Activated T-cell treated with anti-CD3 and anti-CD28 coated beads, Interleukin-2, amount 50 U/mL, for 4 hours (primary cell): ENCODE results near the gene EXTL2. TPM values are rescaled to one million over a fixed set of nuclear protein-coding genes. Genes with fewer than 3 reads are reported as not detected.
"Not testable (repeated sequence)": the region's sequence is repeated elsewhere in the genome, so short reads cannot be mapped to it uniquely, and the experiment has no call there.

Experiments
- ATAC-seq, 2 donors: fragments of 200-7000 bp; cut with Tn5 transposase; one replicate each; pipeline ENCODE4 v1.10.0; 2021
- DNase-seq: peaks from one replicate; pipeline ENCODE4 v3.0.0-alpha.2; 2020
- H3K27me3 Mint-ChIP-seq: one replicate; pipeline ENCODE4 v1.8.0; 2021; ENCODE audit warnings: low read depth, mixed read lengths
- H3K36me3 Mint-ChIP-seq: one replicate; pipeline ENCODE4 v1.8.0; 2022; ENCODE audit warnings: mixed read lengths; ENCODE audit not compliant: insufficient read depth
- H3K4me1 Mint-ChIP-seq: one replicate; pipeline ENCODE4 v1.8.0; 2021; ENCODE audit warnings: low read depth, mixed read lengths
- H3K4me3 Mint-ChIP-seq: one replicate; pipeline ENCODE4 v1.8.0; 2021; ENCODE audit warnings: mild to moderate bottlenecking, moderate library complexity, mixed read lengths
- H3K9me3 Mint-ChIP-seq: one replicate; pipeline ENCODE4 v1.8.0; 2021; ENCODE audit warnings: mixed read lengths
- total RNA-seq, 3 donors: library from RNA; stranded (reverse); gene quantifications; one replicate each; pipeline ENCODE4 v1.2.1, GENCODE V29; 2021

The EXTL2 gene
- total RNA-seq, 3 donors from 2014 or later: 4.5 to 6.0 (median 5.8) TPM

DNA sequence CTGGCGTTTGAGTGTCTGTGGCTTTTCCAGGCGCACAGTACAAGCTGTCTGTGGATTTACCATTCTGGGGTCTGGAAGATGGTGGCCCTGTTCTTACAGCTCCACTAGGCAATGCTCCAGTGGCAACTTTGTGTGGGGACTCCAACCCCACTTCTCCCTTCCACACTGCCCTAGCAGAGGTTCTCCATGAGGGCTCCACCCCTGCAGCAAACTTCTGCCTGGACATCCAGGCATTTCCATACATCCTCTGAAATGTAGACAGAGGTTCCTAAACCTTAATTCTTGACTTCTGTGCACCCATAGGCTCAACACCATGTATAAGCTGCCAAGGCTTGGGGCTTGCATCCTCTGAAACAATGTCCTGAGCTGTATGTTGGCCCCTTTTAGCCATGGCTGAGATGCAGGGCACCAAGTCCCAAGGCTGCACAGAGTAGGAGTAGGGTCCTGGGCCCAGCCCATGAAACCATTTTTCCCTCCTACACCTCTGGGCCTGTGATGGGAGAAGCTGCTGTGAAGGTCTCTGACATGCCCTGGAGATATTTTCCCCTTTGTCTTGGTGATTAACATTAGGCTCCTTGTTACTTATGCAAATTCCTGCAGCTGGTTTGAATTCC, 4.7 kb downstream of the EXTL2 start:
- ATAC-seq, H3K27me3 Mint-ChIP-seq, DNase-seq, H3K4me3 Mint-ChIP-seq: not testable (repeated sequence)
- Mint-ChIP-seq H3K36me3 (peaks cover 14% of the 10 kb centered on the region), H3K9me3 (peaks cover 15% of the 10 kb centered on the region), H3K4me1 (peaks cover 19% of the 10 kb centered on the region)

GRCh38 chr1:100889007-100889406, 5.6 kb downstream of the EXTL2 start:
- H3K4me1 Mint-ChIP-seq: peaks cover 15% of the 10 kb centered on the region
- not testable (repeated sequence) for H3K27me3 Mint-ChIP-seq, H3K4me3 Mint-ChIP-seq, ATAC-seq, DNase-seq
- peaks cover 15% of the 10 kb centered on the region for H3K9me3 Mint-ChIP-seq
- peaks cover 14% of the 10 kb centered on the region for H3K36me3 Mint-ChIP-seq

DNA sequence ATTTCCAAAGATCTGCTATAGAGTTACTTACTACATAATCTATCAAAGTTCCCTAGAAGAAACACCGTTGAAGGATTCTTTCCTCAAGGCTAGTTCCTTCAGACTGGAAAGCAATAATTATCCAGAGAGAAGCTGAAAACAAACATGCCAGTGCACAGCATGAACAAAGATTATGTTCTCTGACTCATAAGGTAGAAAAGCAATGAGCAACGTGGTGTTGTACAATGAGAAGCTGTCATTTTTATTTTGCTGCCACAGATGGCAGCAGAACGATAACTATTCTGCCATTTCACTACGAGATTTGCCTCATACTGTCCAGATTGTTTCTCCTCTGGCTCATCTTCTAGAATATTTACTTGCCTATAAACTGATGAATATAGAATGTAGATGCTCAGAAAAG, 10.7 kb downstream of the EXTL2 start:
- Mint-ChIP-seq H3K27me3 (peaks cover 2% of the 10 kb centered on the region), H3K9me3 (peaks cover 4% of the 10 kb centered on the region), H3K36me3 (peaks cover 4% of the 10 kb centered on the region), H3K4me3 (no peak overlapping the region), H3K4me1 (peaks cover 2% of the 10 kb centered on the region)
- ATAC-seq (no peak), DNase-seq (no peak)

- Mint-ChIP-seq H3K9me3 (no peaks in the 10 kb centered on the region), H3K4me3 (no peak overlapping the region), H3K27me3 (peaks cover 2% of the 10 kb centered on the region), H3K4me1 (no peaks in the 10 kb centered on the region), H3K36me3 (no peaks in the 10 kb centered on the region)
- ATAC-seq: no peak
- no peak for DNase-seq
Observed at GRCh38 chr1:100882698-100883097, 11.9 kb downstream of the EXTL2 start.

DNA sequence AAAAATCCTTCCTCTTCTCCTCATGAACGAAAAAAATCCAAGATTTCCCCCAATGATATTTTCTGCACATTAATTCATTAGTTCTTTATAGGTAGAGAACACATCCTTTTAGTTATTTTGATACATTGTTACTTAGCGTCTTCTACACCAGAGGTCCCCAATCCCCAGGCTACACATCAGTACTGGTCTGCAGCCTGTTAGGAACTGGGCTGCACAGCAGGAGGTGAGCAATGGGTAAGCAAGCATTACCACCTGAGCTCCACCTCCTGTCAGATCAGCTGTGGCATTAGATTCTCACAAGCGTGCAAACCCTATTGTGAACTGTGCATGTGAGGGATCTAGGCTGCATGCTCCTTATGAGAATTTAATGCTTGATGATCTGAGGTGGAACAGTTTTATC, 13.0 kb downstream of the EXTL2 start:
- H3K4me1 Mint-ChIP-seq: no peaks in the 10 kb centered on the region
- no peak overlapping the region for H3K4me3 Mint-ChIP-seq
- no peak for ATAC-seq
- H3K9me3 Mint-ChIP-seq: no peaks in the 10 kb centered on the region
- peaks cover 2% of the 10 kb centered on the region for H3K27me3 Mint-ChIP-seq
- DNase-seq: no peak
- no peaks in the 10 kb centered on the region for H3K36me3 Mint-ChIP-seq

DNA sequence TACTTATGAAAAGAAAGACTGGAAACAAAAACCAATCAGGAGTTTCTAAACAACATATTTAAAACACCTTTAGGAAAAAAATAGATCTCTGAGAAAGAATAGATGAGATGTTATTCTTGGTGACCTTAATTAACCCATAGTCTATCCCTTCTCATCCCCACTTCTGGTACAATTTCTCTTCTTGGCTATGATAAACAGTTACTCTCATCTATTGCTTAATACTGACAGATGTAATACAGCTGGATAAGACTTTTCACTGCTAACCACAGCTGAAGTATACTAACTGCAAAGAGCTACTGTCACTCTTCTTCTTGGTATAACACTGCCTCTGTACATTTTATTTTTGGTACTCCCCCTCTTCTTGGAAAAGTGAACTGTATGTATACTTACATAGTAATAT, 15.2 kb downstream of the EXTL2 start:
- H3K36me3 Mint-ChIP-seq: no peaks in the 10 kb centered on the region

DNA sequence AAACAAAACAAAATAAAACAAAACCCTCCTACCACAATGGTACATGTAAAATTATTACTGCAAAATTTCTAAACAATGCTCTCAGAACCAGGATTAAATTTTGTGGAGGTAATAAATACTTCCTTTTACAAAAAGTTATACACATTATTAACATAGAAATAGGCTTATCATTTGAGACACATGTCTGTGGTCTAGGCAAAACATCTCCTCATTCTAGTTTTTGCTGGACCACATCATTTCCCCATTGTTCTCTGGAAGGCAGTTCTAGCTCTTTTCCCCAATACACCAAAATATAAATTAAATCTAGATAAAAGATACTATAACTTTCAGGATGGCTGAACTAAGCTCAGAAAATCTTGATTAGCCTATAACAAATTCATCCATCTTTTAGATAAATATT, 18.4 kb downstream of the EXTL2 start:
- H3K4me1 Mint-ChIP-seq: no peaks in the 10 kb centered on the region
- H3K4me3 Mint-ChIP-seq: no peak overlapping the region
- no peaks in the 10 kb centered on the region for H3K27me3 Mint-ChIP-seq
- no peaks in the 10 kb centered on the region for H3K9me3 Mint-ChIP-seq
- no peak for ATAC-seq
- DNase-seq: no peak
- H3K36me3 Mint-ChIP-seq: no peaks in the 10 kb centered on the region

More for the DNA sequence above, 15.2 kb downstream of the EXTL2 start:
- ATAC-seq (no peak), DNase-seq (no peak)
- no peaks in the 10 kb centered on the region for H3K9me3 Mint-ChIP-seq
- no peak overlapping the region for H3K4me3 Mint-ChIP-seq
- H3K4me1 Mint-ChIP-seq: no peaks in the 10 kb centered on the region
- peaks cover 2% of the 10 kb centered on the region for H3K27me3 Mint-ChIP-seq

- ATAC-seq: no peak
- DNase-seq: no peak
- no peaks in the 10 kb centered on the region for H3K27me3 Mint-ChIP-seq
- H3K4me3 Mint-ChIP-seq: no peak overlapping the region
- no peaks in the 10 kb centered on the region for H3K4me1 Mint-ChIP-seq
- no peaks in the 10 kb centered on the region for H3K9me3 Mint-ChIP-seq
- no peaks in the 10 kb centered on the region for H3K36me3 Mint-ChIP-seq
Observed at GRCh38 chr1:100875228-100875627, 19.4 kb downstream of the EXTL2 start.

DNA sequence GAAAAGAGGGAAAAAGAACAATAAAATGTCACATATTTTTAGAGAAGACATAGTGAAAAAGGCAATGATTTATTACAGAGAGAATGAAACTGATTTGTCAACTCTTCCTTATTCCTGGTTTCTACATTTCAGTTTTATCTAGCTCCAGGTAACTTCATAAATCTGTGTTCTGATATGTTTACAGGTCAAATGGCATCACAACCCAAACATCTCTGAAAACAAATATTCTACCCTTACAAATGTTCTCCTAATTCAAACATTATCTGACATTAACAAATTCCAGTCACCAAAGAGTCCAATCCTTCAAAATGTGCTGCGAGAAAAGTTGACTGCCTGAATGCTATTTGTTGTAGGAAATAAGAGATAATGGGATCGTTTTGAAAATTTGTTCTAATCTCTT, 20.2 kb downstream of the EXTL2 start:
- ATAC-seq: no peak
- H3K27me3 Mint-ChIP-seq: no peaks in the 10 kb centered on the region

DNA sequence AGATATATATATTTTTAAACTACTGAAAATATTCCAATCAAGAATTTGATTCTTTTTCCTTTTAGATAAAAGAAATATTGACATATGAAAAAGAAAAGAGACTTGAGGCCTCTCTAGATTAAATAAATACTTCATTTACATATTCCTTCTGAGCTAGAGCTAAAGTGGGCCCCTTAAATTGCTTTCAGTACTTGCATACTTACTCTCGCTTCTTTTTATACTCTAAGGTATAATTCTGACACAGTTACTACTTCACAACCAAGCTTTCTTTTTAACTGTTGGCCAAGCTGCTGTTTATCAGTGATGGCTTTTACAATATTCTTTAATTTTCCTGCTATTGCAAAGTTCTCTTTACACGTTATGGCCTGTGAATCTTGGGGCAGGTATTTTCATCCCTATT, 24.6 kb downstream of the EXTL2 start:
- no peaks in the 10 kb centered on the region for H3K27me3 Mint-ChIP-seq
- no peak for DNase-seq

More for the DNA sequence above, 20.2 kb downstream of the EXTL2 start:
- H3K9me3 Mint-ChIP-seq: no peaks in the 10 kb centered on the region
- H3K36me3 Mint-ChIP-seq: no peaks in the 10 kb centered on the region
- no peaks in the 10 kb centered on the region for H3K4me1 Mint-ChIP-seq
- no peak overlapping the region for H3K4me3 Mint-ChIP-seq
- no peak for DNase-seq

GRCh38 chr1:100868364-100868995, 26.2 kb downstream of the EXTL2 start:
- ATAC-seq (no peak), DNase-seq (no peak)
- no peaks in the 10 kb centered on the region for H3K4me1 Mint-ChIP-seq
- H3K36me3 Mint-ChIP-seq: no peaks in the 10 kb centered on the region
- no peak overlapping the region for H3K4me3 Mint-ChIP-seq
- H3K27me3 Mint-ChIP-seq: no peaks in the 10 kb centered on the region
- no peaks in the 10 kb centered on the region for H3K9me3 Mint-ChIP-seq

More for the DNA sequence above, 24.6 kb downstream of the EXTL2 start:
- Mint-ChIP-seq H3K4me1 (no peaks in the 10 kb centered on the region), H3K36me3 (no peaks in the 10 kb centered on the region), H3K9me3 (no peaks in the 10 kb centered on the region), H3K4me3 (no peak overlapping the region)
- no peak for ATAC-seq

DNA sequence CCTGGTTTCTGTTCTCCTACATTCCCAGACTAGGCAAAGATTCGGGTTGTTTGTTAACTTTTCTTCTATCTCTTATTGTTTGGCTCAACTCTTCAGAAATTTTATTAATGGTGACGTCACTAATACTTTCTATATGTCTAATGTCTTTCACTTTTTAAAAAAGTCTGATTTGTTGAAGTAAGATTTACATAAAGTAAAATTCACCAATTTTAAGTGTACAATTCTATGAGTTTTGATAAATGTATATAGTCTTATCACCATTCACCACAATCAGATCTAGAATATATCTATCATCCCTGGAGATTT, 27.8 kb downstream of the EXTL2 start:
- Mint-ChIP-seq H3K4me3 (no peak overlapping the region), H3K9me3 (no peaks in the 10 kb centered on the region), H3K4me1 (no peaks in the 10 kb centered on the region), H3K27me3 (no peaks in the 10 kb centered on the region), H3K36me3 (no peaks in the 10 kb centered on the region)
- DNase-seq (no peak), ATAC-seq (no peak)

GRCh38 chr1:100866041-100866900, 28.4 kb downstream of the EXTL2 start:
- Mint-ChIP-seq H3K9me3 (no peaks in the 10 kb centered on the region), H3K4me1 (no peaks in the 10 kb centered on the region), H3K36me3 (no peaks in the 10 kb centered on the region), H3K27me3 (no peaks in the 10 kb centered on the region), H3K4me3 (no peak overlapping the region)
- ATAC-seq (no peak), DNase-seq (no peak)

DNA sequence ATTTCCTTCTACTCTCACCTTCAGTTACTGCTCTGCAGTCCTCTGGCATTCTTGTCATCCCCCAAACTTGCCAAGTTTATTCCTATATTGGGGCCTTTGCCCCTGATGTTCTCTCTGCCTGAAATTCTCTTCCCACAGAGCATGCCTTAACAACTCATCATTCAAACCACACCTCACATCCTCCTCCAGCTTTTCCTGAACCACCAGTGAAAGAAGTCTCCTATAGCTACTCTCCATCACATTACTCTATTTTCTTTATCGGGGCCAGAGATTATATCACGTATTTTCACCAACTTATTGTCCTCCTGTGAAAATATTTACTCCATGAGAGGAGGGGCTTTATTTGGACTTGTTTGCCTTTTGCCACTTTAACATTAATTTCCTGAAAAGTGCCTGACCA, 32.1 kb downstream of the EXTL2 start:
- Mint-ChIP-seq H3K4me3 (no peak overlapping the region), H3K4me1 (no peaks in the 10 kb centered on the region), H3K36me3 (no peaks in the 10 kb centered on the region), H3K9me3 (no peaks in the 10 kb centered on the region), H3K27me3 (no peaks in the 10 kb centered on the region)
- ATAC-seq (no peak), DNase-seq (no peak)

GRCh38 chr1:100861379-100861778, 33.3 kb downstream of the EXTL2 start:
- Mint-ChIP-seq H3K36me3 (no peaks in the 10 kb centered on the region), H3K9me3 (no peaks in the 10 kb centered on the region), H3K4me3 (no peak overlapping the region), H3K27me3 (peaks cover 3% of the 10 kb centered on the region), H3K4me1 (no peaks in the 10 kb centered on the region)
- DNase-seq (no peak), ATAC-seq (no peak)
